Endothelial cell of umbilical vein (primary cell): Measurements from ENCODE around the gene DENND1B. TPM values are rescaled to one million over a fixed set of nuclear protein-coding genes. Genes with fewer than 3 reads are reported as not detected.

Experiments
- BruUV-seq: library from RNA; stranded (reverse); fragments of 400-500 nt; replicated peaks from 2 replicates; lab custom pipeline; 2021; lab: Mats Ljungman, UMichigan
- CTCF ChIA-PET: fragments of 300-600, 350-600 bp; sonication (Branson Sonifier 250); formaldehyde crosslinking; loops from one replicate; lab custom pipeline; 2021; ENCODE audit warnings: antibody characterized with exemption, inconsistent platforms; lab: Charles Lee
- POLR2A ChIA-PET: fragments of 300-600, 350-600 bp; sonication (Branson Sonifier 250); formaldehyde crosslinking; loops from one replicate; lab custom pipeline; 2021; ENCODE audit warnings: antibody characterized with exemption, inconsistent platforms; lab: Charles Lee
- DNase-seq: peaks from one replicate; pipeline ENCODE4 v3.0.0-alpha.2; 2011; ENCODE audit warnings: low read depth, low spot score
- FAIRE-seq: peaks from 2 replicates; lab custom pipeline; 2011; peaks lifted over from hg19 to GRCh38; lab: Jason Lieb, UNC
- H2AFZ ChIP-seq: 2 replicates; pipeline ENCODE4 v1.6.0; 2012; ENCODE audit warnings: low read depth, low read length, control low read depth, inconsistent platforms
- H3K27ac ChIP-seq: 2 replicates; pipeline ENCODE4 v1.5.1; 2011; ENCODE audit warnings: low read depth, mild to moderate bottlenecking, control low read depth, low read length, moderate library complexity; ENCODE audit not compliant: insufficient read depth
- H3K27me3 ChIP-seq, 2 experiments: 2 replicates each; pipeline versions ENCODE4 v1.6.0 to v1.6.1; 2011; ENCODE audit warnings: low read length in 2 of 2, mixed read lengths in 1 of 2; ENCODE audit not compliant: control insufficient read depth in 2 of 2, insufficient read depth in 2 of 2
- H3K36me3 ChIP-seq, 2 experiments: 2 replicates in 1 of 2; 3 replicates in 1 of 2; pipeline ENCODE4 v1.5.1; 2011; ENCODE audit warnings: low read length in 2 of 2, mild to moderate bottlenecking in 1 of 2, moderate library complexity in 1 of 2; ENCODE audit not compliant: control insufficient read depth in 2 of 2, insufficient read depth in 2 of 2; ENCODE audit errors: extremely low read depth in 1 of 2
- H3K4me1 ChIP-seq: 3 replicates; pipeline ENCODE4 v1.5.1; 2011; ENCODE audit warnings: mild to moderate bottlenecking, low read length; ENCODE audit not compliant: control insufficient read depth, insufficient read depth; ENCODE audit errors: extremely low read depth
- H3K4me2 ChIP-seq: 2 replicates; pipeline ENCODE4 v1.6.1; 2011; ENCODE audit warnings: low read length, control low read depth, mixed read lengths; ENCODE audit not compliant: insufficient read depth
- H3K4me3 ChIP-seq, 3 experiments: fragments of 200-600 bp in 1 of 3; sonication (generic), shearing (Covaris generic) in 1 of 3; replicated peaks in 1 of 3; 2 replicates each; pipeline ENCODE4 v1.5.1; 2011 to 2016; ENCODE audit warnings: control low read depth in 3 of 3, low read length in 3 of 3, mild to moderate bottlenecking in 2 of 3, inconsistent platforms in 1 of 3, low read depth in 1 of 3, moderate library complexity in 1 of 3; ENCODE audit not compliant: insufficient read depth in 1 of 3
- H3K79me2 ChIP-seq: 2 replicates; pipeline ENCODE4 v1.6.0; 2012; ENCODE audit warnings: low read length, inconsistent platforms; ENCODE audit not compliant: control insufficient read depth, insufficient read depth
- H3K9ac ChIP-seq: replicated peaks from 2 replicates; pipeline ENCODE3; 2011; ENCODE audit warnings: low read length, control low read depth; ENCODE audit not compliant: insufficient read depth; ENCODE audit errors: extremely low read depth
- H3K9me1 ChIP-seq: replicated peaks from 3 replicates; pipeline ENCODE4 v1.6.0; 2011; ENCODE audit warnings: mild to moderate bottlenecking, low read length; ENCODE audit not compliant: control insufficient read depth, insufficient read depth; ENCODE audit errors: extremely low read depth
- H3K9me3 ChIP-seq: replicated peaks from 2 replicates; pipeline ENCODE4 v1.5.1; 2012; ENCODE audit warnings: low read length, inconsistent platforms; ENCODE audit not compliant: control insufficient read depth, insufficient read depth
- H4K20me1 ChIP-seq: replicated peaks from 2 replicates; pipeline ENCODE3; 2011; ENCODE audit warnings: mild to moderate bottlenecking, low read length; ENCODE audit not compliant: control insufficient read depth, insufficient read depth; ENCODE audit errors: extremely low read depth
- EZH2 ChIP-seq: IDR thresholded peaks from 2 replicates; pipeline ENCODE4 v1.6.1; 2012; ENCODE audit warnings: borderline replicate concordance, low read depth, mild to moderate bottlenecking, moderate library complexity, low read length, inconsistent platforms; ENCODE audit not compliant: severe bottlenecking
- FOS ChIP-seq: IDR thresholded peaks from 2 replicates; pipeline ENCODE4 v1.6.1; 2011; ENCODE audit warnings: mild to moderate bottlenecking, low read length, moderate library complexity, borderline replicate concordance; ENCODE audit not compliant: insufficient read depth
- GATA2 ChIP-seq: IDR thresholded peaks from 2 replicates; pipeline ENCODE4 v1.7.0; 2011; ENCODE audit warnings: low read depth, mild to moderate bottlenecking, moderate library complexity, mixed read lengths, low read length; ENCODE audit not compliant: insufficient read length, insufficient read depth
- JUN ChIP-seq: IDR thresholded peaks from 2 replicates; pipeline ENCODE4 v1.6.1; 2011; ENCODE audit warnings: borderline replicate concordance, low read depth; ENCODE audit not compliant: insufficient read length, insufficient read depth
- MYC ChIP-seq: IDR thresholded peaks from one replicate; pipeline ENCODE4 v1.6.1; 2011; ENCODE audit warnings: mild to moderate bottlenecking, low read depth, low read length
- POLR2A ChIP-seq: IDR thresholded peaks from 2 replicates; pipeline ENCODE4 v1.6.1; 2012; ENCODE audit warnings: low read depth, mild to moderate bottlenecking, control low read depth, low read length
- POLR2AphosphoS5 ChIP-seq: IDR thresholded peaks from 2 replicates; pipeline ENCODE4 v1.6.1; 2012; ENCODE audit warnings: low read depth, mild to moderate bottlenecking, control low read depth, low read length, moderate library complexity; ENCODE audit not compliant: insufficient read depth
- dilution Hi-C: fragments of 300-500 bp; cut with MboI; formaldehyde crosslinking; loops from one replicate; pipeline ENCODE4 v1.15.0; 2019; ENCODE audit warnings: low sequenced_read_pairs; ENCODE audit not compliant: extremely low pct_ligation_motif_present
- intact Hi-C: fragments of 100-400 bp; cut with micrococcal nuclease; formaldehyde crosslinking; loops from one replicate; pipeline ENCODE4 v1.10.0; 2022
- polyA plus RNA-seq, 4 experiments: library from polyadenylated mRNA; depleted of rRNA in 3 of 4; stranded (reverse) in 3 of 4; unstranded in 1 of 4; fragments of >200 nt; gene quantifications; 2 replicates each; pipeline versions ENCODE4 v1.2.1 to v1.2.3, GENCODE V29; 2011 to 2012; ENCODE audit warnings: missing spikeins in 1 of 4
- total RNA-seq: library from RNA; stranded (reverse); gene quantifications from 2 replicates; pipeline ENCODE4 v1.2.3, GENCODE V29; 2021
- TF ChIP-seq, protein P1 (sequence below): IDR thresholded peaks from 2 replicates; pipeline ENCODE4 v1.6.1; 2011; ENCODE audit not compliant: insufficient read depth, insufficient read length
- TF ChIP-seq, protein P2 (sequence below), 2 donors: IDR thresholded peaks; 1 replicate in 1 of 2; 2 replicates in 1 of 2; pipeline ENCODE4 v1.5.1; 2011; ENCODE audit warnings: low read length in 2 of 2, mild to moderate bottlenecking in 2 of 2, moderate library complexity in 2 of 2, control low read depth in 1 of 2, inconsistent platforms in 1 of 2, low read depth in 1 of 2; ENCODE audit not compliant: insufficient read depth in 1 of 2; ENCODE audit errors: extremely low read depth in 1 of 2

The DENND1B gene
- total and polyA plus RNA-seq, 2 donors (not counting 3 experiments of a cell fraction or from before 2014, with no cell fraction given) = 0.97 to 3.3 TPM

DNA sequence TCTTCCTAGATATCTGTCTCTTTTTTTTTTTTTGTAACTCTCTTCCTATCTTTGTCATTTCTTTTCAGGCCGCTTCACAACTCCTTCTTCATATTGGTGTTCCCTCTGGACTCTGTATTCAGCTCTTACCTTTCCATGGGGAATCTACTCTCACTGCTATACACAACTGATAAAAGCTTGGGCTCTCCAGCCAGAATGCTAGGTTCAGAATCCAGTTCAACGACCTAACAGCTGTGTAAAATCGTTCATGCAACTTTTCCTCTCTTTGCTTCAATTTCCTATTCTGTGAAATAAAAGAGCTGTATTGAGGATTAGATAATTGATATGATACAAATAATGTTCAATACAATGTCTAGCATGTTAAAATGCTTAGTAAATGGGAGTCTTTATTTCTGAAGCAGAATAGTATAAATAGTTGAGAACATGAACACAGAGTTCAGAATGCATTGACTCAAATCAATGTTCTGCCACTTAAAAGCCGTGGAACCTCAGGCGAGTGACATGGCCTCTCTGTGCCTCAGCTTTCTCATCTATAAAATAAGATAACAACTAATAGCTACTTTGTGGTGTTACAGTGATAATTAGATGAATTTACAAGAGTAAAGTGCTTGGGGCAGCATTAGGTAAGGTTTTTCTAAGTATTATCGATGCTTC, 88.5 kb downstream of the DENND1B start:
- no peak overlapping the region for H3K27ac ChIP-seq
- no peaks in the 10 kb centered on the region for H3K27me3 ChIP-seq
- no peaks in the 10 kb centered on the region for H3K79me2 ChIP-seq
- BruUV-seq = no TSS peak
- H4K20me1 ChIP-seq = no peaks in the 10 kb centered on the region
- no peak overlapping the region for H2AFZ ChIP-seq
- H3K9me1 ChIP-seq = no peaks in the 10 kb centered on the region
- H3K9me3 ChIP-seq = no peaks in the 10 kb centered on the region
- no peak for DNase-seq
- H3K4me1 ChIP-seq = no peaks in the 10 kb centered on the region
- H3K9ac ChIP-seq = no peak overlapping the region
- no peak for FAIRE-seq
- no peak overlapping the region for H3K4me3 ChIP-seq
- TF ChIP-seq POLR2AphosphoS5 (no peak), JUN (no peak), FOS (no peak), MYC (no peak), GATA2 (no peak), EZH2 (no peak), POLR2A (no peak)
- TF ChIP-seq, protein P1, sequence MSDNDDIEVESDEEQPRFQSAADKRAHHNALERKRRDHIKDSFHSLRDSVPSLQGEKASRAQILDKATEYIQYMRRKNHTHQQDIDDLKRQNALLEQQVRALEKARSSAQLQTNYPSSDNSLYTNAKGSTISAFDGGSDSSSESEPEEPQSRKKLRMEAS = no peak
- TF ChIP-seq, protein P2, sequence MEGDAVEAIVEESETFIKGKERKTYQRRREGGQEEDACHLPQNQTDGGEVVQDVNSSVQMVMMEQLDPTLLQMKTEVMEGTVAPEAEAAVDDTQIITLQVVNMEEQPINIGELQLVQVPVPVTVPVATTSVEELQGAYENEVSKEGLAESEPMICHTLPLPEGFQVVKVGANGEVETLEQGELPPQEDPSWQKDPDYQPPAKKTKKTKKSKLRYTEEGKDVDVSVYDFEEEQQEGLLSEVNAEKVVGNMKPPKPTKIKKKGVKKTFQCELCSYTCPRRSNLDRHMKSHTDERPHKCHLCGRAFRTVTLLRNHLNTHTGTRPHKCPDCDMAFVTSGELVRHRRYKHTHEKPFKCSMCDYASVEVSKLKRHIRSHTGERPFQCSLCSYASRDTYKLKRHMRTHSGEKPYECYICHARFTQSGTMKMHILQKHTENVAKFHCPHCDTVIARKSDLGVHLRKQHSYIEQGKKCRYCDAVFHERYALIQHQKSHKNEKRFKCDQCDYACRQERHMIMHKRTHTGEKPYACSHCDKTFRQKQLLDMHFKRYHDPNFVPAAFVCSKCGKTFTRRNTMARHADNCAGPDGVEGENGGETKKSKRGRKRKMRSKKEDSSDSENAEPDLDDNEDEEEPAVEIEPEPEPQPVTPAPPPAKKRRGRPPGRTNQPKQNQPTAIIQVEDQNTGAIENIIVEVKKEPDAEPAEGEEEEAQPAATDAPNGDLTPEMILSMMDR (IDR thresholded peaks at IDR 0.05; ENCODE audit: extremely low read depth in 1 of 2, insufficient read depth in 1 of 2, low read depth in 1 of 2, low read length in 2 of 2) = no peak
- no peak overlapping the region for H3K4me2 ChIP-seq
- intact Hi-C loops = no loop called here
- dilution Hi-C loops = no loop called here
- ChIA-PET POLR2A (no interaction called here), CTCF (interaction anchor here (0.7 to 1.1 kb wide), 3 partner anchors 68 to 267 kb away, joined by 3 read pairs; no protein-coding TSS in a partner anchor)
- no peaks in the 10 kb centered on the region for H3K36me3 ChIP-seq
